SK-N-SH (cell line): ENCODE data around the gene OR10J1. TPM values are rescaled to one million over a fixed set of nuclear protein-coding genes. Genes with fewer than 3 reads are reported as not detected.
"Not testable (repeated sequence)": the region's sequence is repeated elsewhere in the genome, so short reads cannot be mapped to it uniquely, and the experiment has no call there.

Source experiments
- CTCF ChIA-PET: fragments of 300-600, 350-600 bp; formaldehyde crosslinking; extraction: SDS; loops from one replicate; lab custom pipeline; 2021; lab: Yijun Ruan, JAX
- POLR2A ChIA-PET: fragments of 350-600 bp; sonication (Branson Sonifier 250); formaldehyde crosslinking; extraction: SDS; loops from one replicate; lab custom pipeline; 2020; ENCODE audit warnings: antibody characterized with exemption, inconsistent platforms; lab: Yijun Ruan, JAX
- DNase-seq: peaks from one replicate; pipeline ENCODE4 v3.0.0; 2012
- H2AFZ ChIP-seq: fragments of 200-600 bp; sonication (generic); 2 replicates; pipeline ENCODE4 v1.8.1; 2016; ENCODE audit warnings: antibody characterized with exemption, mild to moderate bottlenecking, low read depth
- H3F3A ChIP-seq: fragments of 200-600 bp; sonication (generic); replicated peaks from 2 replicates; pipeline ENCODE3; 2016; ENCODE audit warnings: antibody characterized with exemption, mild to moderate bottlenecking; ENCODE audit not compliant: insufficient read depth
- H3K27ac ChIP-seq, 2 experiments: fragments of 200-500 bp in 1 of 2; fragments of 200-600 bp in 1 of 2; sonication (Bioruptor generic) in 1 of 2; sonication (generic), shearing (Covaris generic) in 1 of 2; 2 replicates each; pipeline versions ENCODE4 v1.5.1 to v1.6.1; 2014 to 2016; ENCODE audit warnings: low read depth in 2 of 2, inconsistent platforms in 1 of 2, low read length in 1 of 2, mild to moderate bottlenecking in 1 of 2, mixed read lengths in 1 of 2
- H3K27me3 ChIP-seq: fragments of 200-600 bp; sonication (generic), shearing (Covaris generic); 2 replicates; pipeline ENCODE4 v1.6.1; 2016; ENCODE audit warnings: mixed run types; ENCODE audit not compliant: insufficient read depth
- H3K36me3 ChIP-seq, 2 experiments: fragments of 200-500 bp in 1 of 2; fragments of 200-600 bp in 1 of 2; sonication (Bioruptor generic) in 1 of 2; sonication (generic) in 1 of 2; replicated peaks in 1 of 2; 2 replicates each; pipeline versions ENCODE3 to v1.5.1; 2014 to 2016; ENCODE audit warnings: low read length in 1 of 2, mild to moderate bottlenecking in 1 of 2; ENCODE audit not compliant: insufficient read depth in 2 of 2, control insufficient read depth in 1 of 2
- H3K4me1 ChIP-seq, 2 experiments: fragments of 200-500 bp in 1 of 2; fragments of 200-600 bp in 1 of 2; sonication (Bioruptor generic) in 1 of 2; sonication (generic), shearing (Covaris generic) in 1 of 2; 2 replicates each; pipeline versions ENCODE4 v1.5.1 to v1.6.1; 2014 to 2016; ENCODE audit warnings: low read depth in 1 of 2, low read length in 1 of 2, mixed run types in 1 of 2; ENCODE audit not compliant: insufficient read depth in 2 of 2, control insufficient read depth in 1 of 2
- H3K4me2 ChIP-seq: fragments of 200-600 bp; sonication (generic), shearing (Covaris generic); 2 replicates; pipeline ENCODE4 v1.6.1; 2017; ENCODE audit warnings: mixed run types
- H3K4me3 ChIP-seq, 2 experiments: fragments of 200-500 bp in 1 of 2; fragments of 200-600 bp in 1 of 2; sonication (Bioruptor generic) in 1 of 2; sonication (generic), shearing (Covaris generic) in 1 of 2; 2 replicates each; pipeline versions ENCODE4 v1.5.1 to v1.8.1; 2014 to 2016; ENCODE audit warnings: low read depth in 2 of 2, inconsistent platforms in 1 of 2, low read length in 1 of 2, mild to moderate bottlenecking in 1 of 2, mixed read lengths in 1 of 2, moderate library complexity in 1 of 2
- H3K79me2 ChIP-seq: fragments of 200-600 bp; sonication (generic); 2 replicates; pipeline ENCODE4 v1.8.1; 2017; ENCODE audit warnings: mild to moderate bottlenecking; ENCODE audit not compliant: insufficient read depth
- H3K9ac ChIP-seq: fragments of 200-600 bp; sonication (generic); 2 replicates; pipeline ENCODE4 v1.6.1; 2017; ENCODE audit warnings: mixed run types
- H3K9me2 ChIP-seq: fragments of 200-600 bp; sonication (generic); 2 replicates; pipeline ENCODE4 v1.6.1; 2017; ENCODE audit warnings: mixed run types
- H3K9me3 ChIP-seq: fragments of 200-600 bp; sonication (generic); 2 replicates; pipeline ENCODE4 v1.6.1; 2017; ENCODE audit warnings: mixed run types, mild to moderate bottlenecking, moderate library complexity
- H4K20me1 ChIP-seq: fragments of 200-600 bp; sonication (generic); 2 replicates; pipeline ENCODE4 v1.6.1; 2017; ENCODE audit warnings: mild to moderate bottlenecking, mixed run types; ENCODE audit not compliant: insufficient read depth
- CHD2 ChIP-seq: fragments of 150-350 bp; IDR thresholded peaks from 2 replicates; pipeline ENCODE4 v1.6.1; 2018; ENCODE audit warnings: low read length; ENCODE audit not compliant: partially characterized antibody
- ELF1 ChIP-seq: IDR thresholded peaks from 2 replicates; pipeline ENCODE4 v1.4.0; 2012
- EP300 ChIP-seq, 2 experiments: IDR thresholded peaks; 2 replicates each; pipeline versions ENCODE4 v1.4.0 to v1.6.1; 2012; ENCODE audit warnings: borderline replicate concordance in 1 of 2, low read depth in 1 of 2, low read length in 1 of 2
- JUND ChIP-seq: IDR thresholded peaks from 2 replicates; pipeline ENCODE4 v1.4.0; 2012
- NRF1 ChIP-seq: IDR thresholded peaks from 2 replicates; pipeline ENCODE4 v1.6.1; 2012; ENCODE audit warnings: low read depth, mild to moderate bottlenecking, low read length
- PBX3 ChIP-seq: IDR thresholded peaks from 2 replicates; pipeline ENCODE4; 2012
- RFX5 ChIP-seq: IDR thresholded peaks from 2 replicates; pipeline ENCODE4 v1.6.1; 2012; ENCODE audit warnings: mild to moderate bottlenecking, improper control_type of control experiment, low read length
- RXRA ChIP-seq: IDR thresholded peaks from 2 replicates; pipeline ENCODE4 v1.4.0; 2012; ENCODE audit warnings: low read depth, mild to moderate bottlenecking, borderline replicate concordance
- SIN3A ChIP-seq: IDR thresholded peaks from 2 replicates; pipeline ENCODE4 v1.6.1; 2012; ENCODE audit warnings: low read depth, mild to moderate bottlenecking, low read length, moderate library complexity, borderline replicate concordance
- TAF1 ChIP-seq: IDR thresholded peaks from 2 replicates; pipeline ENCODE4 v1.6.1; 2012; ENCODE audit warnings: low read depth, mild to moderate bottlenecking, low read length, moderate library complexity, borderline replicate concordance
- USF2 ChIP-seq: fragments of 150-350 bp; IDR thresholded peaks from 2 replicates; pipeline ENCODE4 v1.6.1; 2017; ENCODE audit warnings: antibody characterized with exemption, low read length, low read depth, borderline replicate concordance
- YY1 ChIP-seq: IDR thresholded peaks from 2 replicates; pipeline ENCODE4 v1.4.0; 2012; ENCODE audit warnings: low read depth, mild to moderate bottlenecking
- ZBTB33 ChIP-seq: IDR thresholded peaks from 2 replicates; pipeline ENCODE4 v1.4.0; 2012; ENCODE audit warnings: low read depth, borderline replicate concordance
- WGBS: methylation state at CpG from one replicate; pipeline ENCODE4 v1.1.6; 2017; ENCODE audit warnings: low lambda C conversion rate; 5-methylcytosine and 5-hydroxymethylcytosine counted together
- polyA plus RNA-seq, 3 experiments: library from polyadenylated mRNA; depleted of rRNA; stranded (reverse); fragments of >200 nt; gene quantifications; 2 replicates each; pipeline ENCODE4 v1.2.3, GENCODE V29; 2012

The OR10J1 gene
- polyA plus RNA-seq, 1 of the 3 experiments (the other 2 are of a cell fraction), result not detected

GRCh38 chr1:159444511-159444910 lies 5.0 kb downstream of the OR10J1 start:
- DNase-seq, result no peak
- CTCF ChIA-PET, result no interaction called here
- no peak overlapping the region for H3K27ac ChIP-seq
- no peak for TF ChIP-seq SIN3A
- TF ChIP-seq PBX3, result no peak
- no peak for TF ChIP-seq YY1
- TF ChIP-seq EP300 (IDR thresholded peaks at IDR 0.05; ENCODE audit: borderline replicate concordance in 1 of 2, low read depth in 1 of 2, low read length in 1 of 2), result no peak
- POLR2A ChIA-PET, result no interaction called here
- H3K9me3 ChIP-seq, result no peaks in the 10 kb centered on the region
- H3K9ac ChIP-seq, result no peak overlapping the region
- H3K79me2 ChIP-seq, result no peaks in the 10 kb centered on the region
- H3K4me2 ChIP-seq, result no peak overlapping the region
- no peaks in the 10 kb centered on the region for H3K27me3 ChIP-seq
- no peak overlapping the region for H2AFZ ChIP-seq
- H3K9me2 ChIP-seq, result no peaks in the 10 kb centered on the region
- H3K36me3 ChIP-seq, result no peaks in the 10 kb centered on the region
- no peak overlapping the region for H3K4me3 ChIP-seq
- H3F3A ChIP-seq, result no peaks in the 10 kb centered on the region
- H4K20me1 ChIP-seq, result no peaks in the 10 kb centered on the region
- no peaks in the 10 kb centered on the region for H3K4me1 ChIP-seq

GRCh38 chr1:159448181-159448580 lies 8.7 kb downstream of the OR10J1 start:
- no peak overlapping the region for H3K9ac ChIP-seq
- no peaks in the 10 kb centered on the region for H3F3A ChIP-seq
- H3K9me2 ChIP-seq, result no peaks in the 10 kb centered on the region
- H3K79me2 ChIP-seq, result no peaks in the 10 kb centered on the region
- H2AFZ ChIP-seq, result no peak overlapping the region
- peaks cover 6% of the 10 kb centered on the region; the same call in 1 of the 2 replicates for H3K9me3 ChIP-seq
- H3K4me3 ChIP-seq, result no peak overlapping the region
- TF ChIP-seq USF2 (no peak), JUND (no peak), ZBTB33 (no peak), NRF1 (no peak), TAF1 (no peak), RXRA (no peak), CHD2 (no peak), ELF1 (no peak), RFX5 (no peak)
- H4K20me1 ChIP-seq, result no peaks in the 10 kb centered on the region
- DNase-seq, result no peak
- POLR2A ChIA-PET, result no interaction called here
- no peaks in the 10 kb centered on the region for H3K4me1 ChIP-seq
- H3K36me3 ChIP-seq, result no peaks in the 10 kb centered on the region
- no peak overlapping the region for H3K4me2 ChIP-seq
- WGBS, result 6% methylated on average over 1 of the region's 1 CpG
- CTCF ChIA-PET, result no interaction called here
- H3K27me3 ChIP-seq, result no peaks in the 10 kb centered on the region
- H3K27ac ChIP-seq, result no peak overlapping the region

- H2AFZ ChIP-seq, H4K20me1 ChIP-seq, H3K4me3 ChIP-seq, CTCF ChIA-PET, H3F3A ChIP-seq, H3K27ac ChIP-seq, DNase-seq, POLR2A ChIA-PET, H3K27me3 ChIP-seq, H3K4me2 ChIP-seq, H3K36me3 ChIP-seq, H3K9ac ChIP-seq, H3K79me2 ChIP-seq, H3K9me3 ChIP-seq, H3K9me2 ChIP-seq, H3K4me1 ChIP-seq: not testable (repeated sequence)
- no CpG with 5 or more reads among the region's 23 CpGs for WGBS
These were observed 10.1 kb downstream of the OR10J1 start for GRCh38 chr1:159449605-159450004.
